ENCODE measurements around the gene MYADML2.
A peak's percentile ranks its signal among the peaks of the same experiment; 100 is the strongest.

Gene MYADML2

DNA sequence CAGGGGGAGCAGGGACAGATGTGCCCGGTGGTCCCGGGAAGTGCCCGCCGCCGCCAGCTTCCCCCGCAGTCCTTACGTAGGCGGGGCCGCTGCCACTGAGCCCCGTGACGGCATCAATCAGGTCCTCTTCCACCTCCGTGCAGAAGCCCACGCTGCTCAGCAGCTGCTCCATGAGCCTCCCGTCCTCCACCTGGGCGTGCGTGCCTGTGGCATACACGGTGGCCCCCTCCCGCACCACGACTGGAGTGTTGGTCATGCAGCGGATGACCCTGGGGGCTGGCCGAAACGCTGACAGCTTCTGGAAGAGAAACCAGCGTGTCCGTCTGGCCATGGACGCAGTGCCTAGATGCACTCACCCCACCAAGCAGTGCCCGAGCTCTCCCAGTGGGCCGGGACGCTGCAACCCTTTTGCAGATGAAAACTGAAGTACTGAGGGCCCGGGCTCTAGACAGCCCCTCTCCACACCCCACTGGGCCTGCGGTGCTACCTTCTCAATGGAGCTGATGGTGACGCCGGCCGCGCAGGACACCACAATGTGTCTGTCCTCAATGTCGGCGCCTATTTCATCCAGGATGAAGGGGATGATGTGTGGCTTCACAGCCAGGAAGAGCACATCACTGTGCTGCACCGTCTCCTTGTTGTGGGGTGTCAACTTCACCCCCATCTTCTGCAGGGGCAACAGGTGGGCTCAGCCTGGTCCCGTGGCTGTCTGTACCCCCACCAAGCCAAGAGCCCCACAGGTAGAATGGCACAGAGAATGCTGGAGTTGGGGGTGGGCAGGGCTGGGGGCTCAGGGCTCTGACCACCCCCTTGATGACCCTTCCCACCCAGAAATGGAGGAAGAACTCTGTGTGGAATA, 12.0 kb downstream of the MYADML2 start:
- DNase-seq: no peak

GRCh38 chr17:81934098-81934757, 12.8 kb downstream of the MYADML2 start:
- no peak for DNase-seq

GRCh38 chr17:81933178-81933699, 13.8 kb downstream of the MYADML2 start:
- no peak for DNase-seq

DNA sequence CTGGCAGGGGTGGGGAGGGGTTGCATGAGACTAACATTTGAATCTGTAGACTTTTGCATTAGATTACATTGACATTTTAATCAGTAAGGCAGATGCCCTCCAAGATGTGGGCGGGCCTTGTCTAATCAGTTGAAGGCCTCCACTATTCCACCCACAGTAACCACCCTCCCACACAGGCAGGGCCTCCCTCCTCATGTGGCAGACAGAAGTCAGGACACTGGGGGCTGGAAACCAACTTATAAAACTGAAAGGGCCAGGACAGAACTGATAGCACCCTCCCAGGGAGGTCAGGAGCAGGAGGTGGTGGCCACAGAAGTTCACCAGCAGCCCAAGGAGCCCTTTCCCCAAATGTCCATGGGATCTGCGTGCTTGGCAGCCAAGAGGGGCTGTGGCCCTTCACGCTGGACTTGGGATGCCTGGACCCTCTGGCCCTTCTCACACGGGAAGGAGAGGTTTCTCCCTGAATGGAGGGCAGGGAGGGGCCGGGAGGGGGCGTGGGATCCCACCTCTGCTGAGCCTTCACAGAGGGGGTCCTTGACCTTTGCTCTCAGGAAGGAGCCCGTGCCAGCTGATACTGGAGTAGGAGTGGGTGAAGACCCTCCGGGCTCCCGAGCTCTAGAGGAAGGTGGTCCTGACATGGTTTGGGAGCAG, 14.6 kb downstream of the MYADML2 start:
- no peak for DNase-seq

DNA sequence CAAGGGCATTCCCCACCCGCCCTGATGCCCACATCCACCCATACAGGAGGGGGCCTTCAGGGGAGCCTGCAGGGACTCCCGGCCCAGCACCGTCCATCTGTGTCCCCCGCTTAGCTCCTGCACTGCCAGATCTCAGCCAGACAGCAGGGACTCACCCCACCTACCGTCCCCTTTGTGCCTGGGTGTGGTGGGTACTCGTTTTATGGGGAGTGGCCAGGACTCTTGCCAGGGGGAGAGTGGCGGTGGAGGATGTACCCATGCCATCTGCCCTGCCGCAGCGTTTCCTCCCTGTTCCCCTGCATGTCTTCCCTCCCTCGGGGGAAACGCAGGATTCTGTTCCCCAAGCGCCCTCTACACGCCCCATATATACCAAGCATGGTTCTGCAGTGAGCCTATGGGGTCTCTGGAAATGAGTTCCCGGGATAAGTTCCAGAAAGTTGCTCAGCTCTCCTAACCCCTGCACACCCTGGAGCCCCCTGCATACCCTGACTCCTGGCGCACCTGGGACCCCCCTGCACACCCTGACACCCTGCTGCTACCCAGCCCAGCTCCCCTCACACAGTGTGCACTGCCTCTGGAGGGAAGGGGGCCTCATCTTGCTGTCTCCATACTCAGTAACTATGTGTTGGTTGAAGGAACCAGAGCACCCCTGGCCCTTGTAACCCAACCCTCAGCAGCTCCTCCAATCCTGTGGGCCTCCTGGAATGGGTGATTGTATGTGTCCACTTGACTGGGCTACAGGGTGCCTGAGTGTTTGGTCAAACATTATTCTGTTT, 15.3 kb downstream of the MYADML2 start:
- no peak for DNase-seq

GRCh38 chr17:81931189-81931556, 15.9 kb downstream of the MYADML2 start:
- DNase-seq: no peak

- no peak for DNase-seq
Observed at GRCh38 chr17:81930142-81931125, 16.6 kb downstream of the MYADML2 start.

GRCh38 chr17:81929253-81930141, 17.5 kb downstream of the MYADML2 start:
- no peak for DNase-seq

DNA sequence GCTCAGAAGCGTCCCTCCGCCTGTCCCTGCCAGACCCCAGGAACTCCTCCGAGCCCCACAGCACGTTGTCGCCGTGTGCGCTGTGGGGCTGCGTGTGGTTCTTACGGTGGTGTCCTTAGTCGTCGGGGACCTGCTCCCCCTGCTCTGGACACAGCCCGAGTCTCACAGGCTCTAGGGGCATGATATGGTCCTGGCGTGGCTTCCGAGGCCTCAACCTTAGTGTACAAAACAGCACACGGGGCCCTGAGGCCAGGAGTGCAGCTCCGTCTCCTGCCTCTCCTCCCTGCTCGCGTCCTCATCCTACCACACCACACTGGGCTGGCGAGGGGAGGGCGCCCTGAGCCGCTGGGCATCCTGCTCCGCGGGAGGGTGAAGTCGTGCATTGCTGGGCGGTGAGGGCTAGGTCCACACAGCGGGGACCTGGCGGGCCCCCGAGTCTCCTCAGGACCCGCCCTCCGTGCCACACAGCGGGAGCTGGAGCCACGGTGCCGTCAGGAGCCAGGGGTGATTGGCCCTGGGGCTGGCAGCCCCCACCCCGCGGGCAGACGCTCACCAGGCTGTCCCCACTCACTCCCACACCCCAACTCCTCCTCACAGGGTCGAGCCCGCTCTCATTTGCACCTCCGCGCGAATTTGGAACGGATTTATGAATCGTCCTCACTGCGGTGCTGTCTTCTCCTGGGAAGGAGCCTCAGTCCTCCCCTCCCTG, 18.3 kb downstream of the MYADML2 start:
- no peak for DNase-seq

DNA sequence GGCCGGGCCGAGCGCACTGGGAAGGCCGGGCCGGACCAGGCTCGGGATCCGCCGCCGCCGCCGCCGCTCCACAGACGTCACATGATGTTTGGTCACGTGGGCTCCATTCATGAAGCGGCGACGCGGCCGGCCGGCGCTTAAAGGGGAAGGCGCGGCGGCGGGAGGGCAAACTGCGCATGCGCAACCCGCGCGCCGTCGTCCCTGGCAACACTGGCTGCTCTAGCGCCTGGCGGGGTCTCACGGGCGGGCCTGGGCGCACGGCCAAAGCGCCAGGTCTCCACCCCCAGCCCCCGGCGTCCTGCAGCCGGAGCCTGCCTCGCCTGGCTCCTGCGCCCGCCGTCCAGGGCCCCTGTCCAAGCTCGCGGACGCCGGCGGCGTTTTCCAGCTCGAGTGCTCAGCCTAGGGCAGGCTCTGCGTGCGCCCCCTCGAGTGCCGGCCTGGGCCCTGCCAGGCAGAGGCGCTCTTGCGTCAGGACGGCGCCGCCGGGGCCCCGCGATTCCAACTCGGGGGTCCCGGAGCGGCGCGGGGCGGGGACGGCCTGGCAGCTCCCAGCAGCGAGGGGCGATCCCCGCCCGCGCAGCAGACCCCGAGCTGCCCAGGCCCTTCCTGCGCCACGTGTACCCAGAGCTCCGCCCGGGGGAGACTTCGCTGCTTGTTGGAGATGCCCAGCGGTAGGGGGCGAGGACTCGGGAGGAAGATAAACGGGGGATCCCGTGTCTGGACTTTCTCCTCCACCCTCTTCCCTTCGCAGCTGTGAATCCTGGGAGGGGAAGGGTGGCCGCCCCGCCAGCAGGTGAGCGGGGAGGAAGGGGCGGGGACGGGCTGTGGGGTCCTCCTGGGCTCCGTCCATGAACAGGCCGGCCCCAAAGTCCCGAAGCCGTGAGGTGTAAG, 19.1 kb downstream of the MYADML2 start, which contains the start of gene MAFG:
Gene MAFG (minus strand): TSS at position 83 of the 891 bp plus-strand sequence. CDS start 4,550 bp downstream, outside the sequence.
- peak; percentile 95 for DNase-seq

GRCh38 chr17:81927152-81927652, 19.8 kb downstream of the MYADML2 start:
- no peak for DNase-seq

DNA sequence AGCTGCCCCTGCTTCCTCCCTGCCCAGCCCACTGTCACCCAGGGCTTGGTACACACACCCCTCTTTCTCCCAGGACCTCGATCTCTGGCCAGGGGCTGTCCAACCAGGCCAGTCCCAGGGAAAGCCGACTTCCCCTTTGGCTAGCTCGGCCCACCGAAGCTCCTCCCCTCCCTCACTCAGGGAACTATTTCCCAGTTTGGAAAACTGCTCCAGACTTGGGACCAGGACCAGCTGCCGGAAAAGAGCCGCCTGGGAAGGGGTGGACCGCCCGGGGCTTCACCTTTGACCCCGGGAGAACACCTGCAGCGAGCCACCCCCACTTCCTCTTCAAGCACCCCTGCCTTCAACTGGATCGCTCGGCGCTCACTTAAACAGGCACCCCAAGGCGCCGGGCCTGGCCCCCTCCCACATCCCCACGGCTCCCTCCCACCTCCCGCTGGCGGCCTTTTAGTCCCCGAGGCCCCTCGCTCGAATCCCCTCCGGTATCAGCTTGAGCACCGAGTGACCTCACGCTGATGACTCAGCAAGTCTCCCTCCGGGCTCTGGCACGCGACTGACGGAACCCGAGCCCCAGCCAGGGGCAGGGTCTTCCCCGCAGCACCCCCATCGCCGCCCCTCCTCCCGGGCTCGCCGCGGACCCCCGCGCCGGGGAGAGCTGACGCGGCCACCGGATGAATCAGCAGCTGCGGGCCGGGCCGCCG, 20.4 kb downstream of the MYADML2 start:
- no peak for DNase-seq

DNA sequence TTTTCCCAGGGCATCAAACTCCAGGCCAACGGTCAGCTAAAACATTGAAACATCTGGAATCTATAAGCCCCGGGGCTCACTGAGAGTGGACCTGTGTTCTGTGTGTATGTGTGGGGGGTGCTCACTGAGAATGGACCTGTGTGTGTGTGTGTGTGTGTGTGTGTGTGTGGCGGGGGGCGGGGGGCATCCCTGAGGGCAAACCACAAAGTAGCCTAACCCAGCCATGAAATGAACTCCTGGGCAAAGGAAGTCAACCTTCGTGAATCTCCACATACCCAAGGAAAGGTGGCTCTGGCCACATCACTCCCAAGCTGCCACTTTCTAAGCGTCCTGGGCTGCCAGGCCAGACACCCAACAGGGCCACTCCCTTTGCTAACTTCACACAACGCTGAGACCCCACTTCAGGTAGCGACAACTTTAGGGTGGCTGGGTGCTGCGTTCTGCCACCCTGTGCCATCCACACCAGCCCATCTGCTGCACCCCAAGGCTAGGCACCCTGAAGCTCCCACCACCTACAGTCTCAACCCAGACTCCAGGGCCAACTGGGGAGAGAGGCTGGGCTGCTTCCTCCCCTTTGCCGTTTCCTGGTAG, 21.1 kb downstream of the MYADML2 start:
- no peak for DNase-seq

GRCh38 chr17:81924557-81925532, 22.2 kb downstream of the MYADML2 start:
- DNase-seq: no peak

DNA sequence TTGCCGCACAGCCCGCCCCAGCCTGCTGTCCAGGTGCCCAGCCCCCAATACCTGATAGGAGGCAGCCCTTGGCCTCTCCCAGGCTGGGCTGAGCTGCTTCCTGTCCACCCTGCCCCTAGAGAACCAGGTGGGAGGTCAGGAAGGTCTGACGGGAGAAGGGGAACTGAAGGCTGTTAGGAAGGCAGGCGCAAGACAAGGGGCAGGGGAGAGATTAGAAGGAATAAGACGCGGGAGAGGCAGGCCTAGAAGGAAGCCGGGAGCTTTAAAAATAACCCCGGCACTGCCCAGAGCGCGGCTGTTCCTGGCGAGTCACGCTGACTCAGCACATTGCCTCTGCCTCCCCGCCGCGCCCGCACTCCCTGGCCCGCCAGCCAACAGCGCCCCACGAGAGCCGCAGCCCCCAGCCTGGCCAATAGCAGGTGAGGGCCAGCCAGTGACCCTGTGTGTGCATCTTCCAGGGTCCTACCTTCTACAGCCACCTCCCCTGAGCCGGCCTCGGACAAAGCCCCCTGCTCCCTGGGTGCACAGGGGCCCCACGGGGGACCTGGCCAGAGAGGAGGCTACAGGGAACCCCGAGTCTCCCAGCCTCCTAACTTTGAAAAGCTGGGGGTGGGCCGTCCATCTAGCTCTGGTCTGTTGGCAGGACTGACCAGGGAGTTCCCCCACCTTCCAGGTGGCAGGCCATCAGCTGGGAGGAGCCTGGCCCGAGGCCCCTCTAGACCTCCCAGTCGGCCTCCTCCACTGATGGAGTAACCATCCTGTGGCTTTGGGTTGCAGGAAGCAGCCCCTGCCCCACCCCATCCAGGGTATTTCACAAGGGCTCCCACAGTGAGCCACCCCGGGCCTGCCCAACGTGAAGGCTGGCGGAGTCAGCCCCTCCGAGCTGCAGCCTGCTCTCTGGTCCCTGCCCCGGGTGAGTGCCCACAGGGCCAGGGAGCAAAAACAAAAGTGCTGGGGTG, 23.5 kb downstream of the MYADML2 start:
- DNase-seq: peak; percentile 29
